Gastrocnemius medialis (tissue), 4 donors: ENCODE results near the gene NBEA.

ENCODE experiments used
- POLR2A ChIP-seq, 2 donors: fragments of 450-650 bp; IDR thresholded peaks; one replicate each; pipeline ENCODE4 v1.6.1; 2017; ENCODE audit warnings: antibody characterized with exemption in 2 of 2, mild to moderate bottlenecking in 2 of 2, moderate library complexity in 2 of 2
- TF ChIP-seq, protein P1 (sequence below), 5 experiments: fragments of 450-650 bp in 3 of 5; fragments of 200-600 bp in 2 of 5; sonication (generic) in 2 of 5; IDR thresholded peaks in 4 of 5; conservative IDR thresholded peaks in 1 of 5; 1 replicate in 4 of 5; 2 replicates in 1 of 5; pipeline ENCODE4 v1.5.1; 2016 to 2019; ENCODE audit warnings: antibody characterized with exemption in 5 of 5, mild to moderate bottlenecking in 3 of 5, moderate library complexity in 3 of 5

DNA sequence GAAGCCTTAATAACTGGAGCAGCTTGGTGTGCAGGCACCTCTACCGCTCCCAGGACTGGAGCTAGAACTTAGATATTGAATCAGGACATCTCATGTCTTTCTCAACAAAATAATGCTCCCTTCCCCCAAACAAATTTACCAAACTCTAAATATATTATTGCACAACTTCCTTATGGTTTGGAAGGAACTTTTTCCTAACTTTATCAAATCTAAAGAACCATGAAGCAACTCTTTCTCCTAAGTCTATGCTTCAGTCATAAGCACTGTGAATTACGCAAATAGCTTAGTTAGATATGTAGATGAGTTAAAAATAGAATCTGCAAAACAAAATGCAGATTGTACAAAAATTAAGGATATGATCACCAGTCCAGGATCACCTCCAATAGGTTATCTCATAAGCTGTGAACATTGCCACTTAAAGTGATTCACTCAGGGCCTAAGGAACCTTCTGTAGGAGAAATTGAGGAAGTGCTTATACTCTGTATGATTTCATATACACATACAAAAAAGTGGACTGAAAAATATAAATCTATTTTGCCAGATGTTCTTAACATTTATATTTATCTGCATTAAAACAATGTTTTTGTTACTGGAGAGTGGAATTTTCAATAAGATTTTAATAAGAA is 554.8 kb downstream of the NBEA start:
- TF ChIP-seq, protein P1, sequence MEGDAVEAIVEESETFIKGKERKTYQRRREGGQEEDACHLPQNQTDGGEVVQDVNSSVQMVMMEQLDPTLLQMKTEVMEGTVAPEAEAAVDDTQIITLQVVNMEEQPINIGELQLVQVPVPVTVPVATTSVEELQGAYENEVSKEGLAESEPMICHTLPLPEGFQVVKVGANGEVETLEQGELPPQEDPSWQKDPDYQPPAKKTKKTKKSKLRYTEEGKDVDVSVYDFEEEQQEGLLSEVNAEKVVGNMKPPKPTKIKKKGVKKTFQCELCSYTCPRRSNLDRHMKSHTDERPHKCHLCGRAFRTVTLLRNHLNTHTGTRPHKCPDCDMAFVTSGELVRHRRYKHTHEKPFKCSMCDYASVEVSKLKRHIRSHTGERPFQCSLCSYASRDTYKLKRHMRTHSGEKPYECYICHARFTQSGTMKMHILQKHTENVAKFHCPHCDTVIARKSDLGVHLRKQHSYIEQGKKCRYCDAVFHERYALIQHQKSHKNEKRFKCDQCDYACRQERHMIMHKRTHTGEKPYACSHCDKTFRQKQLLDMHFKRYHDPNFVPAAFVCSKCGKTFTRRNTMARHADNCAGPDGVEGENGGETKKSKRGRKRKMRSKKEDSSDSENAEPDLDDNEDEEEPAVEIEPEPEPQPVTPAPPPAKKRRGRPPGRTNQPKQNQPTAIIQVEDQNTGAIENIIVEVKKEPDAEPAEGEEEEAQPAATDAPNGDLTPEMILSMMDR (IDR thresholded peaks at IDR 0.05 in 4 of 5, conservative IDR thresholded peaks at IDR 0.05 in 1 of 5) = no peak
- no peak for TF ChIP-seq POLR2A (IDR thresholded peaks at IDR 0.05)
